KOPT-K1 (cell line): ENCODE measurements around the gene TEX9.
"Not testable (repeated sequence)": the region's sequence is repeated elsewhere in the genome, so short reads cannot be mapped to it uniquely, and the experiment has no call there.

Source experiments
- H3K27ac ChIP-seq: fragments of 200-600 bp; sonication (generic); 2 replicates; pipeline ENCODE4 v1.5.1; 2016; ENCODE audit warnings: antibody characterized with exemption, mild to moderate bottlenecking, low read depth, low read length; ENCODE audit not compliant: poor library complexity, severe bottlenecking
- H3K36me3 ChIP-seq: fragments of 200-600 bp; sonication (generic); 2 replicates; pipeline ENCODE4 v1.5.1; 2017; ENCODE audit warnings: antibody characterized with exemption, mild to moderate bottlenecking, low read length, moderate library complexity; ENCODE audit not compliant: insufficient read depth
- H3K9me3 ChIP-seq: fragments of 200-600 bp; sonication (generic); 2 replicates; pipeline ENCODE4 v1.5.1; 2017; ENCODE audit warnings: antibody characterized with exemption, low read length, mild to moderate bottlenecking; ENCODE audit not compliant: insufficient read depth, poor library complexity, severe bottlenecking

TEX9 gene

GRCh38 chr15:56390739-56391267 lies 25.6 kb downstream of the TEX9 start:
- no peak overlapping the region for H3K27ac ChIP-seq
- no peaks in the 10 kb centered on the region for H3K9me3 ChIP-seq
- H3K36me3 ChIP-seq: no peaks in the 10 kb centered on the region

- H3K36me3 ChIP-seq: no peaks in the 10 kb centered on the region
- H3K27ac ChIP-seq: no peak overlapping the region
- no peaks in the 10 kb centered on the region for H3K9me3 ChIP-seq
Measured at GRCh38 chr15:56393277-56393676, 28.1 kb downstream of the TEX9 start.

GRCh38 chr15:56394909-56395308 lies 29.7 kb downstream of the TEX9 start:
- H3K36me3 ChIP-seq: no peaks in the 10 kb centered on the region
- no peak overlapping the region for H3K27ac ChIP-seq
- no peaks in the 10 kb centered on the region for H3K9me3 ChIP-seq

GRCh38 chr15:56397325-56397724 lies 32.1 kb downstream of the TEX9 start:
- H3K27ac ChIP-seq, H3K36me3 ChIP-seq, H3K9me3 ChIP-seq: not testable (repeated sequence)

GRCh38 chr15:56399209-56399608 lies 34.0 kb downstream of the TEX9 start:
- H3K36me3 ChIP-seq, H3K27ac ChIP-seq, H3K9me3 ChIP-seq: not testable (repeated sequence)

GRCh38 chr15:56410721-56411120 lies 45.5 kb downstream of the TEX9 start:
- Histone ChIP-seq H3K27ac (no peak overlapping the region), H3K9me3 (no peaks in the 10 kb centered on the region), H3K36me3 (no peaks in the 10 kb centered on the region)

- no peaks in the 10 kb centered on the region for H3K36me3 ChIP-seq
Measured at GRCh38 chr15:56411122-56411749, 46.0 kb downstream of the TEX9 start.

GRCh38 chr15:56413114-56413733 lies 48.0 kb downstream of the TEX9 start:
- not testable (repeated sequence) for H3K36me3 ChIP-seq, H3K27ac ChIP-seq, H3K9me3 ChIP-seq

More at GRCh38 chr15:56411122-56411749, 46.0 kb downstream of the TEX9 start:
- no peaks in the 10 kb centered on the region for H3K9me3 ChIP-seq
- no peak overlapping the region for H3K27ac ChIP-seq

GRCh38 chr15:56425276-56425675 lies 60.0 kb downstream of the TEX9 start:
- Histone ChIP-seq H3K9me3 (peaks cover 9% of the 10 kb centered on the region), H3K27ac (no peak overlapping the region), H3K36me3 (no peaks in the 10 kb centered on the region; the same call in 1 of the 2 replicates)

- Histone ChIP-seq H3K27ac (no peak overlapping the region), H3K9me3 (peaks cover 9% of the 10 kb centered on the region), H3K36me3 (peaks cover 3% of the 10 kb centered on the region)
Measured at GRCh38 chr15:56425976-56426375, 60.8 kb downstream of the TEX9 start.

- peaks cover 9% of the 10 kb centered on the region for H3K9me3 ChIP-seq
- no peak overlapping the region for H3K27ac ChIP-seq
- H3K36me3 ChIP-seq: peaks cover 6% of the 10 kb centered on the region
Measured at GRCh38 chr15:56428821-56429458, 63.7 kb downstream of the TEX9 start.

GRCh38 chr15:56432304-56432703 lies 67.1 kb downstream of the TEX9 start:
- Histone ChIP-seq H3K9me3 (no peaks in the 10 kb centered on the region), H3K36me3 (peaks cover 6% of the 10 kb centered on the region), H3K27ac (no peak overlapping the region)

- peaks cover 4% of the 10 kb centered on the region for H3K9me3 ChIP-seq
- no peaks in the 10 kb centered on the region; the same call in none of the 2 replicates for H3K36me3 ChIP-seq
- H3K27ac ChIP-seq: no peak overlapping the region
Measured at GRCh38 chr15:56440214-56440770, 75.1 kb downstream of the TEX9 start.

- Histone ChIP-seq H3K9me3 (peaks cover 4% of the 10 kb centered on the region), H3K36me3 (no peaks in the 10 kb centered on the region; the same call in none of the 2 replicates), H3K27ac (no peak overlapping the region)
Measured at GRCh38 chr15:56442354-56442753, 77.1 kb downstream of the TEX9 start.

- Histone ChIP-seq H3K9me3 (peaks cover 4% of the 10 kb centered on the region), H3K36me3 (no peaks in the 10 kb centered on the region; the same call in none of the 2 replicates), H3K27ac (no peak overlapping the region)
Measured at GRCh38 chr15:56445746-56446145, 80.5 kb downstream of the TEX9 start.
